ENCODE results near the gene EPS8L1.

DNA sequence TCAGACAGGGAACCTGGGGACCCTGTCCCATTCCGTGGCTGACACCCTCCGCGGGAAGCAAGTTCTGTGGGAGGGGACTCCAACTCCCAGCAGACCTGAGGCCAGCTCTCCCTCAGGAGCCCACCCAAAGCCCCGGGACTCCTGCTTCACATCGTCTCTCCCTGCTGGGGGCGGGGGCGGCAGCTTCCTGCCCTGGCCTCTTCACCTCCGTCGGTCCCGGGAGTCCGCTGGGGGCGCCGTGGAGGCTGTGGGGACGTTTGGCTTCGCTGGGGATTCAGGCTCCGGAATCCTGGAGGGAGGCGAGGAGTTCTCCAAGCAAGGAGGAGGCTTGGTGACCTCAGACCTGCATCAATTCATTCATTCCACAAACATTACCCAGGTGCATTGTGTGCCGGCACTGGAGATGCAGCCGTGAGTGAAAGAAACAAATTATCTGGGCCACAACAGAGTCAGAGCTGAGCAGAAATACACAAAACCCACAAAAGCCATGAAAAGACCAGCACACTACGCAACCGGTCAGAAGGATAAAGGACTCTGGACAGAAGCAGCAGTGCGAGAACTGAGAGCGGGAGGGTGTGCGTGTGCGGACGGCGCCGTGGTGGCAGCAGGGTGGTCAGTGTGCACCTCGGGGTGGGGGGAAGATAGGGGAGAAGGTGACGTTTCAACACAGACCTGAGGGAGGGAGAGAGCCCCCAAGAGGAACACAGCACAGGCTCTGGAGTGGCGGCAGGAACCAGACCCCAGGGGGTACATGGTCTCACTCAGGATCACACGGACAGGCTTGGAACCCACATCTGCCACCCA, 19.0 kb downstream of the EPS8L1 start:
- TF ChIP-seq, protein P1, sequence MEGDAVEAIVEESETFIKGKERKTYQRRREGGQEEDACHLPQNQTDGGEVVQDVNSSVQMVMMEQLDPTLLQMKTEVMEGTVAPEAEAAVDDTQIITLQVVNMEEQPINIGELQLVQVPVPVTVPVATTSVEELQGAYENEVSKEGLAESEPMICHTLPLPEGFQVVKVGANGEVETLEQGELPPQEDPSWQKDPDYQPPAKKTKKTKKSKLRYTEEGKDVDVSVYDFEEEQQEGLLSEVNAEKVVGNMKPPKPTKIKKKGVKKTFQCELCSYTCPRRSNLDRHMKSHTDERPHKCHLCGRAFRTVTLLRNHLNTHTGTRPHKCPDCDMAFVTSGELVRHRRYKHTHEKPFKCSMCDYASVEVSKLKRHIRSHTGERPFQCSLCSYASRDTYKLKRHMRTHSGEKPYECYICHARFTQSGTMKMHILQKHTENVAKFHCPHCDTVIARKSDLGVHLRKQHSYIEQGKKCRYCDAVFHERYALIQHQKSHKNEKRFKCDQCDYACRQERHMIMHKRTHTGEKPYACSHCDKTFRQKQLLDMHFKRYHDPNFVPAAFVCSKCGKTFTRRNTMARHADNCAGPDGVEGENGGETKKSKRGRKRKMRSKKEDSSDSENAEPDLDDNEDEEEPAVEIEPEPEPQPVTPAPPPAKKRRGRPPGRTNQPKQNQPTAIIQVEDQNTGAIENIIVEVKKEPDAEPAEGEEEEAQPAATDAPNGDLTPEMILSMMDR (conservative IDR thresholded peaks at IDR 0.05; ENCODE audit: low read length): no peak
- no peak for TF ChIP-seq EZH2phosphoT487 (IDR thresholded peaks at IDR 0.05; ENCODE audit: borderline replicate concordance)
